ENCODE results near the gene FBXO24. TPM values are rescaled to one million over a fixed set of nuclear protein-coding genes. Genes with fewer than 3 reads are reported as not detected.

FBXO24 gene
- total and polyA plus RNA-seq, 9 of the 15 experiments (the other 6 are each of a cell fraction or from before 2014, with no cell fraction given), result 0.17 to 0.95 (median 0.50) TPM

DNA sequence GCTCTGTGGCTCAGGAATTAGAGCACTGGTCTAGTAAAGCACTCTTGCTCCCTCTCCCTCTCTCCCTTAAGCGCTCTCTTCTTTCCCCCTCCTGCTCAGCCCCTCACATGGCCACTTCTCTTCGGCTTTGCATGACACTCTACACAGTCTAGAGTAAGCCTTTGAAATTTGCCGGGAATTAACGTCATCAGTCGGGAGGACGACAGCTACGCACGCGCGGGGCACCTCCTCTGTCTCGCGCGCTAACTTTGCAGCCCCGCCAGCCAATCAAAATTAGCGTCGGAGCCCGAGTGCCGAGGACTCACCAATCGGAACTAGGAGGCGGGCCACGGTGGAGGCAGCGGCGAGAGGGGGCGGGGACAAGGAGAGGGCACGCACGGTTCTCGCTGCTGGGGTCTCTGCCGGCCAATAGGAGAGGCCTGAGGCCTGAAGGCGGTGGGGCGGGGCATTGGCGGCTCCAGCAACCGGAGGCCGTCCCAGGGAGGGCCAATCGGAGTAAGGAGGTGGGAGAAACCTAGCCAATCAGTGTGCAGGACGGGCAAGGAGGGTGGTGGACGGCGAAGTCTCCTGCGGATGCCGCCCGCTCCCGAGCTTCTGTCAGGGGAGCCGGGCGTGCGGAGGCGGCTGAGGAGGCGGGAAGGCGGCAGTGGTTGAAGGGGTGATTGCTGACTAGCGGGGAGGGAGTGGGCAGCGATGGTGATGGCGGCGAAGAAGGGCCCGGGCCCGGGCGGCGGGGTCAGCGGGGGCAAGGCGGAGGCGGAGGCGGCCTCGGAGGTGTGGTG, 47.3 kb upstream of the FBXO24 start, which contains the start of gene AGFG2 (continued):
- TF ChIP-seq MCM5 (IDR thresholded peaks at IDR 0.05; ENCODE audit: low read depth) (no peak), L3MBTL2 (IDR thresholded peaks at IDR 0.05) (peak; percentile 96), FOXJ2 (tag; IDR thresholded peaks at IDR 0.05) (no peak), SMARCC2 (IDR thresholded peaks at IDR 0.05; ENCODE audit: low read depth) (no peak), MIER1 (IDR thresholded peaks at IDR 0.05; ENCODE audit: low read depth) (no peak), NFIC (IDR thresholded peaks at IDR 0.05) (peak; percentile 74), MEF2D (tag; conservative IDR thresholded peaks at IDR 0.05; ENCODE audit: low read depth) (no peak), SIX5 (IDR thresholded peaks at IDR 0.05; ENCODE audit: borderline replicate concordance in 1 of 2, insufficient read depth in 1 of 2, low read depth in 1 of 2, low read length in 2 of 2) (no peak), GABPB2 (CRISPR knock-in tag; conservative IDR thresholded peaks at IDR 0.05) (no peak; the same call in 1 of the 2 replicates), ZNF695 (CRISPR knock-in tag; IDR thresholded peaks at IDR 0.05) (no peak)
- TF ChIP-seq, protein P1, sequence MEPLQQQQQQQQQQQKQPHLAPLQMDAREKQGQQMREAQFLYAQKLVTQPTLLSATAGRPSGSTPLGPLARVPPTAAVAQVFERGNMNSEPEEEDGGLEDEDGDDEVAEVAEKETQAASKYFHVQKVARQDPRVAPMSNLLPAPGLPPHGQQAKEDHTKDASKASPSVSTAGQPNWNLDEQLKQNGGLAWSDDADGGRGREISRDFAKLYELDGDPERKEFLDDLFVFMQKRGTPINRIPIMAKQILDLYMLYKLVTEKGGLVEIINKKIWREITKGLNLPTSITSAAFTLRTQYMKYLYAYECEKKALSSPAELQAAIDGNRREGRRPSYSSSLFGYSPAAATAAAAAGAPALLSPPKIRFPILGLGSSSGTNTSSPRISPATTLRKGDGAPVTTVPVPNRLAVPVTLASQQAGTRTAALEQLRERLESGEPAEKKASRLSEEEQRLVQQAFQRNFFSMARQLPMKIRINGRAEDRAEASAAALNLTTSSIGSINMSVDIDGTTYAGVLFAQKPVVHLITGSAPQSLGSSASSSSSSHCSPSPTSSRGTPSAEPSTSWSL (CRISPR knock-in tag; IDR thresholded peaks at IDR 0.05; ENCODE audit: borderline replicate concordance), result no peak
